Activated T-cell treated with anti-CD3 and anti-CD28 coated beads, Interleukin-2, amount 50 U/mL, for 24 hours (primary cell): ENCODE results near the gene AARS2.
A peak's percentile ranks its signal among the peaks of the same experiment; 100 is the strongest.
"Not testable (repeated sequence)": the region's sequence is repeated elsewhere in the genome, so short reads cannot be mapped to it uniquely, and the experiment has no call there.

ENCODE experiments used
- DNase-seq: peaks from one replicate; pipeline ENCODE4 v3.0.0-alpha.2; 2020
- H3K27ac Mint-ChIP-seq: 2 replicates; pipeline ENCODE4 v1.8.0; 2020; ENCODE audit warnings: mild to moderate bottlenecking, mixed read lengths
- H3K27me3 Mint-ChIP-seq: 2 replicates; pipeline ENCODE4 v1.8.0; 2020; ENCODE audit warnings: mixed read lengths
- H3K36me3 Mint-ChIP-seq: 2 replicates; pipeline ENCODE4 v1.8.0; 2020; ENCODE audit warnings: low read depth, mixed read lengths
- H3K4me1 Mint-ChIP-seq: 2 replicates; pipeline ENCODE4 v1.8.0; 2020; ENCODE audit warnings: low read depth, mixed read lengths
- H3K4me3 Mint-ChIP-seq: 2 replicates; pipeline ENCODE4 v1.8.0; 2020; ENCODE audit warnings: mild to moderate bottlenecking, moderate library complexity, mixed read lengths
- H3K9me3 Mint-ChIP-seq: 2 replicates; pipeline ENCODE4 v1.8.0; 2020; ENCODE audit warnings: mixed read lengths

Gene AARS2

DNA sequence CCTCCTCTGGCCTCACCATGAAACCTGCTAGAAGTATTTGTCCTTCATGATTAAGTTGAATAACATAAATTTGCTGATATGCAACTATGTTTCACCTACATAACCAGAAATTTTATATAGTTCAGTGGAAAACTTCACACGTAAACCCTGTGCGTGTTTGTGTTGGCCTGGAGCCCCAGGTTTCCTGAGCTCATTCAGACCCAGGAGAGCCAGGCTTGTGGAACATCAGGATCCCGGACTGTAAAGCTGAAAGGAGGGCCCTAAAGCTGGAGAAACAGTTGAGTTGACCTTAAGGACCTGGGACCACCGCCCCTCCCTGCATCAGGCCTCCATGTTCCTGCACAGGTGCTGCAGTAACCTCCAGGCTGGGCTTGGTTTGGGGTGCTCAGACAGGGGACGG lies 26.2 kb upstream of the AARS2 start:
- H3K36me3 Mint-ChIP-seq, result no peaks in the 10 kb centered on the region
- H3K4me1 Mint-ChIP-seq, result peaks cover 6% of the 10 kb centered on the region
- no peak overlapping the region for H3K27ac Mint-ChIP-seq
- DNase-seq, result no peak
- H3K9me3 Mint-ChIP-seq, result no peaks in the 10 kb centered on the region
- no peak overlapping the region for H3K4me3 Mint-ChIP-seq
- H3K27me3 Mint-ChIP-seq, result peaks cover 34% of the 10 kb centered on the region

DNA sequence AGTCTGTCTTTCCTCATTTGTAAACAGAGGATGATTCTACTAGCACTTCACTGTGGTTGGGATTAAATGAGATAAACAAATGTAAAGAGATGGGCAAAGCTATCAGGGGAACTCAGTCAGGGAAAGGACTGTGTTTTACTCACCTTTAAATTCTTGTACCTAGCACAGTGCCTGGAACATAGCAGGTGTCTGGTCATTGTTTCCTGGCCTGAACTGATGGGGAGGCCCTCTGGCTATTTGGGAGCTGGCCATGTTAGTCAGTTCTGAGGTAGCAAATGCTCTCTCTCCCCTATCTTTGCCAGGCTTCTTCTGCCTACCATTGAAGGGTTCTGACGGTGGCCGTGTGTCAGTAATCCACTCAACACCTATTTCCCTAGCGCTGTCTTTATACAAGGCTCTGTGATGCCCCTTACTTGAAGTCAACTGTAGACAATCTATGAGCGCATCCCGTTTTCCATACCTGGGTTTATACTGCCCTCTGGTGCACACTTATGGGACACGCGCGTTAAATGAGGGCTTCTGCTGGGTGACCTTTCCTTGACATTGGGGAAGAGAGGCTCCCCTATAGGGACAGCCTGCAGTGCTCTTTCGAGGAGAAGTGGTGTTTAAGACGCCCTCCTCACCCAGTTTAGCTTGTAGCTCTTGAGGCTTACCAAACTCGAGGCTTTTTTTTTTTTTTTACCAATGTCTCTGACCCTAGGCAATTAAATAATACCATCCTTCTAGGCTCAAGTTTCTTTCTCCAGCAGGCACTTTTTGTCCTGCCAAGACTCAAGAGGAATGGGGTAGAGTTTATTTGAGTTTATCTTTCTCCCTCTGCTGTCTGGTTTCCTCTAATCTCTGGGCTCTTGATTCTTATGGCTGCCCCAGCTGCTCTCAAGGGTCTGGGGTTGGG lies 25.3 kb upstream of the AARS2 start:
- H3K4me3 Mint-ChIP-seq, result no peak overlapping the region
- peak; percentile 76 for DNase-seq
- no peak overlapping the region for H3K27ac Mint-ChIP-seq
- peaks cover 26% of the 10 kb centered on the region for H3K27me3 Mint-ChIP-seq
- H3K4me1 Mint-ChIP-seq, result peaks cover 6% of the 10 kb centered on the region
- H3K36me3 Mint-ChIP-seq, result no peaks in the 10 kb centered on the region
- H3K9me3 Mint-ChIP-seq, result no peaks in the 10 kb centered on the region

DNA sequence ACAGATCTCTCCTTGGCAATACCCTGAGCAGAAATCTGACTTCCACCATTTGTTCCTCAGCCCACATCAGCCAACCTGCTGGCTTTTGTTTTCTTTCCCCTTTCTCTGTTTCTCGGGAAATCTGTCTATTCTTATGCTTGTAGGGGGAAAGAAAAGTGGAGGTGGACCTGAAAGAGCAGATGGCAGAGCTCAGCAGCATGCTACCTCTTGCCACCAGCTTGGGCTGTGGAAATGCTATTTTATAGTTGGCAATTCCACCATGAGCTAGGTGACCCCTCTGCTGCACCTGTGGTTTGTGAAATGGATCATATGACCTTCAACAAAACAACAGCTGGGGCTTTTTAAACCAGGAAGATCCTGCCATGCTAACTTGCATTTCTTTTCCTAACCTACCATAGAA lies 22.5 kb upstream of the AARS2 start:
- no peaks in the 10 kb centered on the region for H3K9me3 Mint-ChIP-seq
- peaks cover 4% of the 10 kb centered on the region for H3K4me1 Mint-ChIP-seq
- no peaks in the 10 kb centered on the region for H3K36me3 Mint-ChIP-seq
- peaks cover 5% of the 10 kb centered on the region for H3K27me3 Mint-ChIP-seq
- H3K27ac Mint-ChIP-seq, result no peak overlapping the region
- no peak for DNase-seq
- no peak overlapping the region for H3K4me3 Mint-ChIP-seq

DNA sequence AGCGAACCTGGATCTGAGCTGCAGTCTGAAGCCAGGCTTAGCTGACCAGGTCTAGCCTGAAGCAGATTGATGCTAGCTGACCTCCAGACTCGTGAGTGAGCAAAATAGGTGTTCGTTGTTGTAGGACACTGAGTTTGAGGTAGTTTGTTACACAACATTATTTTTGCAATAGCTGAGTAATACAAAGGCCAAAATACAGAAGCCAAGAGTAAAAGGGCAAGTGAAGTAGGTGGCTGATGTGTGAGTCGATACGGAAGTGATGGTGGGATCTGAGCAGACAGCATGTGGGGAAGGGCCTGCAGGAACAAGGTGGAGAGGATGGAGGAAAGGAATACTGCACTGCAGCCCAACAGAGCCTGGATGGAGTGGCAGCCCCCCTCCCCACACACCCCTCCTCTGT lies 20.8 kb upstream of the AARS2 start:
- Mint-ChIP-seq H3K36me3 (no peaks in the 10 kb centered on the region), H3K4me1 (no peaks in the 10 kb centered on the region), H3K27ac (no peak overlapping the region), H3K9me3 (no peaks in the 10 kb centered on the region), H3K27me3 (peaks cover 14% of the 10 kb centered on the region), H3K4me3 (no peak overlapping the region)
- no peak for DNase-seq

DNA sequence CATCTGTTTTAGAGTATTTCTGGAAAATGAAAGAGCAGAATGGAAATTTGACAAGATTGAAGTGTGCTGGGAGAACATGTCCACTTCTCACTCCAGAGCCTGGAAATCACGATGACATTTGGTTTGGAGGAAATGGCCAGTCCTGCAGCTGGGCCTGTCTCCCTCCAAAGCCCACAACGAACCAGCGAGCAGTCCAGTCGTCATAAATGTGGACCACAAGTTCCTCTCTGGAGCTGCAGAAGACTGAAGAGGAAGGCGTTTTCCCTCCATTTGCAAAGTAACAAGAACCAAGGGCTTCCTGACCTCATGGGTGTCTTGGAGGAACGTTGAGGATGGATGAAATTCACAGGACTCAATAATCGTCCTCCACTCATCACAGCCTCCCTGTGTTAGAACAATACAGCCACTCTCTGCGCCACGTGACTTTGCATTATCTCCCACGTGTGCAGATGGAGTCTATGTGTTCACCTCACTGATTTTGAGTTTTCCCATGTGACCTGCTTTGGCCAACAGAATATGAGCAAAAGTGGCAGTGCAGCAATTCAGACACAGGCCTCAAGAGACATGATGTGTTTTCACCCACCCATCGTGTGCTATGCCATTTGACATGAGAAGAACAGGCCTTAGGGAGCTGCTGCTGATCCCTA lies 20.2 kb upstream of the AARS2 start:
- Mint-ChIP-seq H3K27ac (no peak overlapping the region), H3K27me3 (peaks cover 19% of the 10 kb centered on the region), H3K4me1 (no peaks in the 10 kb centered on the region), H3K4me3 (no peak overlapping the region), H3K36me3 (no peaks in the 10 kb centered on the region), H3K9me3 (no peaks in the 10 kb centered on the region)
- DNase-seq, result no peak

DNA sequence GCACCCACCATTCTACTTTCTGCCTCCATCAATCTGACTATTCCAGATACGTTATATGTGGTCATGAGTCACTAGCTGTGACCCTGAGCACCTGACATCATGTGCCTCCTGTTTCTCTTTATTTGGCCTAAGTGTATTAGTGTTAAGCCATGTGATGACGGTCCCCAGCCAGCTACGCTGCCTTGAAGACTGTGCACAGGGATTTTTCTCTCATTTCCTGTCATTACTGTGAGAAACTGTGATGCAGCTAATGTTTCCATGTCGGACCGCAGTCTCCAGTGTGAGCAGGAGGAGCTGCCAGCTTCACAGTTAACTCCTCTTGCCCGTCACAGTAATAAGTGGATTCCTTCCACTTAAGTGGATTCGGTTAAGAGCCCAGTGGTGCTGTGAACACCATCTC lies 19.4 kb upstream of the AARS2 start:
- H3K36me3 Mint-ChIP-seq, result no peaks in the 10 kb centered on the region
- no peaks in the 10 kb centered on the region for H3K9me3 Mint-ChIP-seq
- H3K4me1 Mint-ChIP-seq, result no peaks in the 10 kb centered on the region
- DNase-seq, result no peak
- H3K27me3 Mint-ChIP-seq, result peaks cover 24% of the 10 kb centered on the region
- H3K27ac Mint-ChIP-seq, result no peak overlapping the region
- no peak overlapping the region for H3K4me3 Mint-ChIP-seq

DNA sequence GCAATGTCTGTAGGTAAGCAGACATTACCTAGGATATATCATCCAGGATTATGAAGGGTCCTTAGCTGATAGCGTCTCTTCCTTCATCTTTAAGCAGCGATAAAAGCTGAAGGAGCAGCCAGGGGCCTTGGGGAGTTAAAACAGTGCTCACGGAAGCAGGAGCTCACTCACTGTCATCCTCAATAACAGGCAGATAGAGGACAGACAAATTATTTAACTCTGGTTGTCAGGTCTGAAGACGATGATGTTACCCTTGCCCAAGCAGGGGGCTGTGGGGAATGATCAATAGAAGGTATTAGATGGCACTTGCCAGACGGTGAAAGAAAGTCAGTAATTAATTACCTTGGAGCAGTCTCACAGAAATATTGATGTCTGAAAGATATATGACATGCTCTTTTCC lies 16.7 kb upstream of the AARS2 start:
- peaks cover 24% of the 10 kb centered on the region for H3K27me3 Mint-ChIP-seq
- H3K4me3 Mint-ChIP-seq, result no peak overlapping the region
- H3K4me1 Mint-ChIP-seq, result no peaks in the 10 kb centered on the region
- no peak for DNase-seq
- no peak overlapping the region for H3K27ac Mint-ChIP-seq
- no peaks in the 10 kb centered on the region for H3K36me3 Mint-ChIP-seq
- H3K9me3 Mint-ChIP-seq, result no peaks in the 10 kb centered on the region

DNA sequence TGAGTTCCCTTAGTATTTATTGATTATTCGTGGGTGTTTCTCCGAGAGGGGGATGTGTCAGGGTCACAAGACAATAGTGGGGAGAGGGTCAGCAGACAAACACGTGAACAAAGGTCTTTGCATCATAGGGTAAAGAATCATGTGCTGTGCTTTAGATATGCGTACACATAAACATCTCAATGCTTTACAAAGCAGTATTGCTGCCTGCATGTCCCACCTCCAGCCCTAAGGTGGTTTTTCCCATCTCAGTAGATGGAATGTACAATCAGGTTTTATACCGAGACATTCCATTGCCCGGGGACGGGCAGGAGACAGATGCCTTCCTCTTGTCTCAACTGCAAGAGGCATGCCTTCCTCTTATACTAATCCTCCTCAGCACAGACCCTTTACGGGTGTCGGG lies 15.1 kb upstream of the AARS2 start:
- H3K4me3 Mint-ChIP-seq, H3K36me3 Mint-ChIP-seq, H3K4me1 Mint-ChIP-seq, H3K27ac Mint-ChIP-seq, H3K9me3 Mint-ChIP-seq, DNase-seq: not testable (repeated sequence)
- H3K27me3 Mint-ChIP-seq, result peaks cover 24% of the 10 kb centered on the region

DNA sequence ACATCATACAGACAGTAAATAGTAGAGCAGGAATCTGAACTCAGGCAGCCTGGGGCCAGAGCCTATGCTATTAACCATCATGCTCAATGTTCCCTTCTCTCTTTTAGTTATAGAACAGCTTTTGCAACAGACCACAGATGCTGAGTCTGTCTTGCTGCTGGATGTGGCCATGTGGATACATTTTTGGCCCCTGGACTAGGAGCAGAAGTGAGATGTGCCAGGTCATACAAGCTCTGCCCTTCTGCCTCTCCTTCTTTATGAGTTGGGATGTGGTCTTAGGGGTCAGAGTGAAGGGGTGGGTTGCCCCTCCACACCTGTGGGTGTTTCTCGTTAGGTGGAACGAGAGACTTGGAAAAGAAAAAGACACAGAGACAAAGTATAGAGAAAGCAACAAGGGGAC lies 14.6 kb upstream of the AARS2 start:
- no peak for DNase-seq
- Mint-ChIP-seq H3K4me3 (no peak overlapping the region), H3K4me1 (no peaks in the 10 kb centered on the region), H3K27ac (no peak overlapping the region), H3K36me3 (no peaks in the 10 kb centered on the region), H3K27me3 (peaks cover 24% of the 10 kb centered on the region), H3K9me3 (no peaks in the 10 kb centered on the region)

DNA sequence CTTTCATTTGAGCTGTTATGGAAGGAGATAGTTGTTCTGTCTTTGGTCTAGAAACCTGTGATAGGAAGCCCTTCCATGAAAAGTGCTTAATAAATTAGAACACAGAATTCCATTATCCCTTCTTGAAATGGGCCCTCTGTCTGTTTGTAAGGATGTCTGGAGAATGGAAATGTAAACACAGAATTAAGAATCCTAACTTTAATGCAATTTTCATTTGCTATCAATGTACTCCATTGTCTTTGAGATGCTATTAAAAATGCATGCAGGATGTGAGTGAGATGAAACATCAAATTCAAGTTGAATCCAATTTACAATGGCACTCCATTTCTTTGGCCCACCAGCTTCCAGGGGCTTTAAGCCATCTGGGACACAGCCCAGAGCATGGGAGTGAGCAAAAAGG lies 13.9 kb upstream of the AARS2 start:
- Mint-ChIP-seq H3K4me1 (no peaks in the 10 kb centered on the region), H3K4me3 (no peak overlapping the region), H3K27ac (no peak overlapping the region), H3K27me3 (peaks cover 25% of the 10 kb centered on the region), H3K36me3 (no peaks in the 10 kb centered on the region), H3K9me3 (no peaks in the 10 kb centered on the region)
- no peak for DNase-seq

DNA sequence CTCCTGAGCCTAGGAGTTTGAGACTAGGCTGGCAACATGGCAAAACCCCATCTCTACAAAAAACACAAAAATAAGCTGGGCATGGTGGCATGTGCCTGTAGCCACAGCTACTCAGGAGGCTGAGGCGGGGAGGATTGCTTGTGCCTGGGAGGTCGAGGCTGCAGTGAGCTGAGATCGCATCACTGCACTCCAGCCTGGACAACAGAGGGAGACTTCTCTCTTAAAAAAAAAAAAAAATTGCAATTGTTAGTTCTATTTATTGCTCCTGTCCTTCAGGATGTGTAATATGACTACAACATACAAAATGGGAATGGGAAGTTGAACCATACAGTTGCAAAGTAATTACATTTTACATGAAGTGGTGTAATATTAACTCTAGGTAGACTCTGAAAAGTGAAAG lies 8.1 kb upstream of the AARS2 start:
- Mint-ChIP-seq H3K27ac (no peak overlapping the region), H3K4me3 (no peak overlapping the region), H3K36me3 (no peaks in the 10 kb centered on the region), H3K4me1 (no peaks in the 10 kb centered on the region), H3K27me3 (peaks cover 31% of the 10 kb centered on the region), H3K9me3 (no peaks in the 10 kb centered on the region)
- no peak for DNase-seq

DNA sequence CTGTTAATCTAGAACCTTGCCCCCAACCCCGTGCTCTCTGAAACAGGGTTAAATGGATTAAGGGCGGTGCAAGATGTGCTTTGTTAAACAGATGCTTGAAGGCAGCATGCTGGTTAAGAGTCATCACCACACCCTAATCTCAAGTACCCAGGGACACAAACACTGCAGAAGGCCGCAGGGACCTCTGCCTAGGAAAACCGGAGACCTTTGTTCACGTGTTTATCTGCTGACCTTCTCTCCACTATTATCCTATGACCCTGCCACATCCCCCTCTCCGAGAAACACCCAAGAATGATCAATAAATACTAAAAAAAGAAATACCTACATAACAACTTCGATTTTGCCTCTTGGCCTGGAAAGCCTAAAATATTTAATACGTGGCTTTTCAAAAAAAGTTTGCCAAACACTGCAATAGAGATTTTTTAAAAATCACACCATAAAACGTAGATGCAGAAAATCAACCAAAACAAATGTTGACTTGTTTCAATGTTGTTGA lies 4.0 kb upstream of the AARS2 start:
- H3K4me3 Mint-ChIP-seq, H3K36me3 Mint-ChIP-seq, H3K9me3 Mint-ChIP-seq, H3K27ac Mint-ChIP-seq, H3K4me1 Mint-ChIP-seq, DNase-seq: not testable (repeated sequence)
- peaks cover 27% of the 10 kb centered on the region for H3K27me3 Mint-ChIP-seq

DNA sequence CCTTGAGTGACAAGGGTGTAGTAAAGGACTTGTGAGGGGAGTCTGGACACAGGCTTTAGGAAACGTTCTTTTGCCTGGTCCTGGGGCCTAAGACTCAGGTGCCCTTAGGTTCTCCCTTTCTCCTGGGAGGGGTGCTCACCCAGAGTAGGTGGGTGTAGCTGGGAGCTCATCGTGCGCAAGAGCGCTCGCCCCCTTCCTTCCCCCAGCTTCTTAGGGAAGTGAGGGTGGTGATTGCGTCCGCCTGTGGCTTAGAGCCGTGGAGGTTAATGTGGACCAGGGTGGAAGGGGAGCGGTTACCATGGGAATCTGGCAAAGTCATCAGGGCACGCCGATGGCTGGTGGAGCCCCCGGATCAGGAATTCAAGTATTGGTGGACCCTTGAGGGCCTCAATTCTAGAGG lies 3.3 kb upstream of the AARS2 start:
- no peaks in the 10 kb centered on the region for H3K9me3 Mint-ChIP-seq
- H3K27ac Mint-ChIP-seq, result no peak overlapping the region
- peaks cover 14% of the 10 kb centered on the region for H3K4me1 Mint-ChIP-seq
- peaks cover 17% of the 10 kb centered on the region for H3K36me3 Mint-ChIP-seq
- no peak for DNase-seq
- H3K4me3 Mint-ChIP-seq, result no peak overlapping the region
- H3K27me3 Mint-ChIP-seq, result peaks cover 25% of the 10 kb centered on the region

DNA sequence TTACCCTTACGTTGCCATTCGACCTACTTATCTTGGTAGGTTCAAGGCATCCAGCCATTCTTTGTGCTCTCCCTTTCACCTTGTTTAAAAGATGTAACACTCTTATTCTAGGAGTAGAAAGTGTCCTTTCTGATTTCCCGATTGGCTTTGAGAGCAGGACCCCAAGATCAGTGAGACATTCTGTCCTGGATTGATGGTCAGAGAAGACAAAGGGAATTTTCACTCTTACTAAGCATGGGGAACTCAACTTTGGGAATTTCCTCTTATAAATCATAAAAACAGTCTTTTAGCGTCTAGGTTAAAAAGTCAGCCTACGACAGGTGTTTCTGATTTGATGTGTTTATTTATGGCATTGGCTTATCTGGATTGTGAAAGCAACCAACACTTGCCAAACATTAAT lies 2.8 kb upstream of the AARS2 start:
- Mint-ChIP-seq H3K27ac (no peak overlapping the region), H3K4me3 (no peak overlapping the region), H3K4me1 (peaks cover 16% of the 10 kb centered on the region), H3K36me3 (peaks cover 22% of the 10 kb centered on the region), H3K27me3 (peaks cover 24% of the 10 kb centered on the region), H3K9me3 (no peaks in the 10 kb centered on the region)
- DNase-seq, result no peak

DNA sequence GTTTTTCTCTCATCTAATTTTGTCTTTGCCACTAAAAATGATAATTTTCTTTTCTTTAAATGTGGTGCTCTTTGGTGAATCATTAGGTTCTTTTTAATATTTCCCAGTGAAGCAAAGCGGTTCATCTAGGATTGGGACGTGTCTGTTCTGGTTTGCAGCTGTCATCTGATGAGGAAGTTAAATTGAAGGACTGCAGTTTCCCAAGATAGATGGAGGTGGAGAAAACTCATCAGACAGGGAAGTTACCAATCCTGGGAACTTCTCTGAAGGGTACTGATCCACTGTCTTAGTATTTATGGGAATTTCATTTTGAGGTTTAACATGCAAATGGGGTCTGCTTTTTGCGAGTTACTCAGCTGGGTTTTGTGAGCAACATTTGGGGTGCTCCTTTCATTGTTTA lies 2.4 kb upstream of the AARS2 start:
- Mint-ChIP-seq H3K36me3 (peaks cover 27% of the 10 kb centered on the region), H3K4me1 (peaks cover 16% of the 10 kb centered on the region), H3K4me3 (no peak overlapping the region), H3K9me3 (no peaks in the 10 kb centered on the region), H3K27me3 (peaks cover 24% of the 10 kb centered on the region), H3K27ac (no peak overlapping the region)
- no peak for DNase-seq
